GM12878 (cell line): ENCODE data around the gene OR6N1. TPM values are rescaled to one million over a fixed set of nuclear protein-coding genes. Genes with fewer than 3 reads are reported as not detected.

Experiments
- ATAC-seq: fragments of 200-7000 bp; cut with Tn5 transposase; 3 replicates; pipeline ENCODE4 v1.9.1; 2020; ENCODE audit warnings: mild to moderate bottlenecking, moderate library complexity
- BruUV-seq: library from RNA; stranded (reverse); fragments of 400-500 nt; replicated peaks from 2 replicates; lab custom pipeline; 2021; lab: Mats Ljungman, UMichigan
- CTCF ChIA-PET: fragments of 300-600 bp; sonication (Branson Sonifier 250); formaldehyde crosslinking; extraction: SDS; loops from one replicate; lab custom pipeline; 2021; ENCODE audit warnings: inconsistent platforms; lab: Yijun Ruan, JAX
- POLR2A ChIA-PET: fragments of 350-600 bp; formaldehyde crosslinking; extraction: SDS; loops from one replicate; lab custom pipeline; 2021; ENCODE audit warnings: inconsistent platforms; lab: Charles Lee
- RAD21 ChIA-PET: fragments of 300-600 bp; sonication (Branson Sonifier 250); formaldehyde crosslinking; loops from one replicate; lab custom pipeline; 2023; ENCODE audit warnings: antibody characterized with exemption; ENCODE audit not compliant: unreplicated experiment; lab: Charles Lee
- SMC1A ChIA-PET: fragments of 300-600 bp; sonication (Branson Sonifier 250); formaldehyde crosslinking; loops from one replicate; lab custom pipeline; 2023; ENCODE audit not compliant: unreplicated experiment, uncharacterized antibody; lab: Charles Lee
- DNase-seq: peaks from one replicate; pipeline ENCODE4 v3.0.0-alpha.2; 2011; ENCODE audit warnings: low read depth, low spot score
- FAIRE-seq: peaks from 3 replicates; lab custom pipeline; 2011; peaks lifted over from hg19 to GRCh38; lab: Jason Lieb, UNC
- H2AFZ ChIP-seq: 2 replicates; pipeline ENCODE4 v1.6.0; 2011; ENCODE audit warnings: low read depth, low read length, control low read depth; ENCODE audit not compliant: control insufficient read depth
- H3K27ac ChIP-seq: 2 replicates; pipeline ENCODE4 v1.5.1; 2011; ENCODE audit warnings: control low read depth; ENCODE audit not compliant: control insufficient read depth, insufficient read depth
- H3K27me3 ChIP-seq, 2 experiments: replicated peaks in 1 of 2; 2 replicates each; pipeline versions ENCODE4 v1.6.0 to v1.6.1; 2011; ENCODE audit warnings: low read length in 1 of 2; ENCODE audit not compliant: control insufficient read depth in 2 of 2, insufficient read depth in 2 of 2
- H3K36me3 ChIP-seq, 2 experiments: 2 replicates each; pipeline ENCODE4 v1.5.1; 2011; ENCODE audit warnings: low read length in 1 of 2; ENCODE audit not compliant: control insufficient read depth in 2 of 2, insufficient read depth in 2 of 2
- H3K4me1 ChIP-seq: 2 replicates; pipeline ENCODE4 v1.6.1; 2011; ENCODE audit warnings: mild to moderate bottlenecking, low read length, moderate library complexity, mixed read lengths; ENCODE audit not compliant: control insufficient read depth, insufficient read depth
- H3K4me2 ChIP-seq: 2 replicates; pipeline ENCODE4 v1.6.0; 2011; ENCODE audit warnings: control low read depth; ENCODE audit not compliant: control insufficient read depth, insufficient read depth
- H3K4me3 ChIP-seq: fragments of 200-600 bp; sonication (generic); 2 replicates; pipeline ENCODE4 v1.5.1; 2016
- H3K79me2 ChIP-seq: 2 replicates; pipeline ENCODE4 v1.6.0; 2011; ENCODE audit warnings: low read length; ENCODE audit not compliant: control insufficient read depth, insufficient read depth
- H3K9ac ChIP-seq: 2 replicates; pipeline ENCODE4 v1.8.0; 2011; ENCODE audit warnings: low read length, control low read depth, mixed read lengths; ENCODE audit not compliant: control insufficient read depth, insufficient read depth
- H3K9me3 ChIP-seq: replicated peaks from 3 replicates; pipeline ENCODE4 v1.5.1; 2011; ENCODE audit warnings: mild to moderate bottlenecking, low read length; ENCODE audit not compliant: control insufficient read depth, insufficient read depth
- H4K20me1 ChIP-seq: 2 replicates; pipeline ENCODE4 v1.6.0; 2011; ENCODE audit not compliant: control insufficient read depth, insufficient read depth
- CBFB ChIP-seq: IDR thresholded peaks from 2 replicates; pipeline ENCODE4 v1.6.1; 2016; ENCODE audit warnings: antibody characterized with exemption, low read depth
- CHD2 ChIP-seq: IDR thresholded peaks from 2 replicates; pipeline ENCODE4 v1.6.1; 2011; ENCODE audit warnings: low read depth, low read length, improper control_type of control experiment, borderline replicate concordance
- IRF5 ChIP-seq: fragments of 450-650 bp; IDR thresholded peaks from 2 replicates; pipeline ENCODE4 v1.6.1; 2017; ENCODE audit warnings: borderline replicate concordance
- MXI1 ChIP-seq: fragments of 150-350 bp; IDR thresholded peaks from 2 replicates; pipeline ENCODE4 v1.6.1; 2011; ENCODE audit warnings: low read depth, mild to moderate bottlenecking, inconsistent platforms, low read length, improper control_type of control experiment
- RAD21 ChIP-seq: IDR thresholded peaks from 2 replicates; pipeline ENCODE4 v1.6.1; 2011; ENCODE audit warnings: mild to moderate bottlenecking, low read depth, low read length, moderate library complexity; ENCODE audit not compliant: insufficient read depth
- SMC3 ChIP-seq: IDR thresholded peaks from 2 replicates; pipeline ENCODE4 v1.6.1; 2011; ENCODE audit warnings: low read length, improper control_type of control experiment, borderline replicate concordance
- SREBF2 ChIP-seq: IDR thresholded peaks from 2 replicates; pipeline ENCODE4 v1.6.1; 2012; ENCODE audit warnings: mild to moderate bottlenecking, low read length
- TARDBP ChIP-seq: IDR thresholded peaks from 2 replicates; pipeline ENCODE4 v1.6.1; 2016; ENCODE audit warnings: borderline replicate concordance
- TCF3 ChIP-seq: IDR thresholded peaks from 2 replicates; pipeline ENCODE4 v1.6.1; 2012; ENCODE audit warnings: low read depth, mild to moderate bottlenecking, low read length, borderline replicate concordance; ENCODE audit not compliant: insufficient read depth
- ZBED1 ChIP-seq: IDR thresholded peaks from 2 replicates; pipeline ENCODE4 v1.6.1; 2016; ENCODE audit warnings: borderline replicate concordance
- WGBS: methylation state at CpG from one replicate; pipeline ENCODE4 v1.1.6; 2016; ENCODE audit warnings: low lambda C conversion rate; ENCODE audit not compliant: insufficient replicate concordance, insufficient coverage; ENCODE audit errors: missing lambda C conversion rate; 5-methylcytosine and 5-hydroxymethylcytosine counted together
- in situ Hi-C: fragments of 300-500 bp; cut with MboI; formaldehyde crosslinking; loops from 9 replicates; pipeline ENCODE4 v1.14.3; 2018; ENCODE audit warnings: mixed read lengths
- intact Hi-C: fragments of 100-400 bp; cut with micrococcal nuclease; formaldehyde crosslinking; loops from one replicate; pipeline ENCODE4 v1.14.2; 2022; ENCODE audit not compliant: unreplicated experiment
- polyA plus RNA-seq, 11 experiments: library from polyadenylated mRNA; depleted of rRNA in 4 of 11; unstranded in 6 of 11; stranded (reverse) in 5 of 11; fragments of >200 nt; fragmentation: Nextera tagmentation in 4 of 11; fragmentation: Illumina TruSeq in 1 of 11; extraction: Ambion mirVana in 4 of 11; extraction: Trizol in 1 of 11; gene quantifications; 1 replicate in 1 of 11; 2 replicates in 10 of 11; pipeline versions ENCODE4 v1.2.1 to v1.2.3, GENCODE V29; 2011 to 2016; ENCODE audit warnings: inconsistent platforms in 2 of 11, missing spikeins in 2 of 11, low read depth in 1 of 11
- total RNA-seq, 4 experiments: library from RNA; depleted of rRNA in 3 of 4; stranded (reverse); fragments of >200 nt in 3 of 4; fragmentation: Illumina TruSeq in 1 of 4; extraction: Trizol in 1 of 4; gene quantifications; 2 replicates each; pipeline versions ENCODE4 v1.2.1 to v1.2.3, GENCODE V29; 2013 to 2021

Gene OR6N1
- total and polyA plus RNA-seq, 10 of the 15 experiments (the other 5 are each of a cell fraction or from before 2014, with no cell fraction given), result not detected

- SMC1A ChIA-PET, result interaction anchor here (0.6 to 0.9 kb wide), 3 partner anchors 17 to 42 kb away, joined by 3 to 5 read pairs (median 4); partner anchors contain the start of gene MNDA
- Histone ChIP-seq H3K27me3 (no peaks in the 10 kb centered on the region), H3K4me1 (no peaks in the 10 kb centered on the region), H3K4me3 (no peak overlapping the region), H3K9me3 (no peaks in the 10 kb centered on the region), H4K20me1 (no peaks in the 10 kb centered on the region), H3K27ac (no peak overlapping the region)
- FAIRE-seq (no peak), DNase-seq (no peak), ATAC-seq (no peak)
- CTCF ChIA-PET, result no interaction called here
- BruUV-seq, result no TSS peak
- in situ Hi-C loops (no loop called here), intact Hi-C loops (loop anchor here (10.0 kb wide), 1 partner anchor 165 kb away; no protein-coding TSS in a partner anchor)
- POLR2A ChIA-PET, result no interaction called here
- WGBS, result 76% methylated on average over 5 of the region's 5 CpGs
- TF ChIP-seq SREBF2 (no peak), IRF5 (no peak), MXI1 (no peak), CHD2 (no peak), SMC3 (no peak), CBFB (no peak), ZBED1 (no peak), TARDBP (no peak), RAD21 (no peak), TCF3 (no peak)
- TF ChIP-seq, all 136 proteins: peak for 0
- RAD21 ChIA-PET, result no interaction called here
- Histone ChIP-seq H3K4me2 (no peak overlapping the region), H3K9ac (no peak overlapping the region), H3K36me3 (no peaks in the 10 kb centered on the region), H3K79me2 (no peaks in the 10 kb centered on the region), H2AFZ (no peak overlapping the region)
These were observed 37.9 kb upstream of the OR6N1 start for GRCh38 chr1:158809862-158810261.
